A375 (cell line): ENCODE results near the gene RIPK4. TPM values are rescaled to one million over a fixed set of nuclear protein-coding genes. Genes with fewer than 3 reads are reported as not detected.

ENCODE experiments used
- small RNA-seq: library from RNA; depleted of rRNA; stranded (forward); fragments of <200 nt; gene quantifications from one replicate; pipeline ENCODE3, GENCODE V24; 2014
- total RNA-seq: library from RNA; depleted of rRNA; stranded (reverse); fragments of >200 nt; shearing (Covaris generic); gene quantifications from 2 replicates; pipeline ENCODE4 v1.2.3, GENCODE V29; 2014; rRNA removed

The RIPK4 gene
- 54.8 and 61.9 TPM in 2 replicates for total RNA-seq

GRCh38 chr21:41766883-41767605 is at the start of gene RIPK4:
RIPK4 (minus strand) TSS chr21:41767052; CDS start chr21:41767041, 11 bp downstream.

Small RNA genes lying within 50 kb of the gene (small RNA-seq; reads per million reads assigned to genes)
- not detected for gene MIR6814

Other genes with a start within 250 kb of the RIPK4 start
- 7.8 and 7.9 TPM in 2 replicates for gene PRDM15, start 112.3 kb upstream of the RIPK4 start, total RNA-seq
- 0.04 and 0.08 TPM in 2 replicates for gene C2CD2, start 187.0 kb upstream of the RIPK4 start, total RNA-seq
- gene ZBTB21, start 243.3 kb upstream of the RIPK4 start, total RNA-seq: 7.4 and 15.4 TPM in 2 replicates